Fibroblast of villous mesenchyme (primary cell): Measurements from ENCODE around the gene ANP32A. TPM values are rescaled to one million over a fixed set of nuclear protein-coding genes. Genes with fewer than 3 reads are reported as not detected.

Experiments
- DNase-seq: peaks from one replicate; pipeline ENCODE4 v3.0.0-alpha.2; 2010; ENCODE audit warnings: low read depth
- H3K4me3 ChIP-seq: 2 replicates; pipeline ENCODE4 v1.5.1; 2011; ENCODE audit warnings: low read depth, mild to moderate bottlenecking, low read length
- total RNA-seq: library from RNA; depleted of rRNA; stranded (reverse); fragments of >200 nt; gene quantifications from 2 replicates; pipeline ENCODE4 v1.2.3, GENCODE V29; 2012
- TF ChIP-seq, protein P1 (sequence below): IDR thresholded peaks from 2 replicates; pipeline ENCODE4 v1.5.1; 2012; ENCODE audit warnings: low read depth, mild to moderate bottlenecking, low read length; ENCODE audit not compliant: insufficient read depth

ANP32A gene
- total RNA-seq, 1 donor: 38.0 TPM

DNA sequence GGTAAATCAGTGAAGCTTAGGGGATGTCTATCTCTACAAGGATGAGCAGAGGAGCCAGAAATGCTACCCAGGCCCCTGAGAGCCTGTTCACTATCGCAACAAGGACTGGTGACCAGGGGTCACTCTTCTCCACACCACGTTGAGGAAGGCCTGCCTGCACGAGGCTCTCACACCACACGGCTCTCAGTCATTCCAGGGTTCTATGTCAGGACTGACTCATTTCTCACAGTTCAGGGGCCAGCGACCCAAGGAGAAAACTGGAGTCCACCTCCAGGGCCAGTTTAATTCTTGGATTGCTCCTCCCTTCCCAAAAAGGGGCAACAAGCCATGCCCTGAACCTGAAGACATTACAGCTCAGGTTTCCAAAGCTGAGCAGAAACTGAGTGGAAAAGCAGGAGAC is 33.9 kb downstream of the ANP32A start:
- no peak for DNase-seq
- no peak overlapping the region for H3K4me3 ChIP-seq
- TF ChIP-seq, protein P1, sequence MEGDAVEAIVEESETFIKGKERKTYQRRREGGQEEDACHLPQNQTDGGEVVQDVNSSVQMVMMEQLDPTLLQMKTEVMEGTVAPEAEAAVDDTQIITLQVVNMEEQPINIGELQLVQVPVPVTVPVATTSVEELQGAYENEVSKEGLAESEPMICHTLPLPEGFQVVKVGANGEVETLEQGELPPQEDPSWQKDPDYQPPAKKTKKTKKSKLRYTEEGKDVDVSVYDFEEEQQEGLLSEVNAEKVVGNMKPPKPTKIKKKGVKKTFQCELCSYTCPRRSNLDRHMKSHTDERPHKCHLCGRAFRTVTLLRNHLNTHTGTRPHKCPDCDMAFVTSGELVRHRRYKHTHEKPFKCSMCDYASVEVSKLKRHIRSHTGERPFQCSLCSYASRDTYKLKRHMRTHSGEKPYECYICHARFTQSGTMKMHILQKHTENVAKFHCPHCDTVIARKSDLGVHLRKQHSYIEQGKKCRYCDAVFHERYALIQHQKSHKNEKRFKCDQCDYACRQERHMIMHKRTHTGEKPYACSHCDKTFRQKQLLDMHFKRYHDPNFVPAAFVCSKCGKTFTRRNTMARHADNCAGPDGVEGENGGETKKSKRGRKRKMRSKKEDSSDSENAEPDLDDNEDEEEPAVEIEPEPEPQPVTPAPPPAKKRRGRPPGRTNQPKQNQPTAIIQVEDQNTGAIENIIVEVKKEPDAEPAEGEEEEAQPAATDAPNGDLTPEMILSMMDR: no peak

DNA sequence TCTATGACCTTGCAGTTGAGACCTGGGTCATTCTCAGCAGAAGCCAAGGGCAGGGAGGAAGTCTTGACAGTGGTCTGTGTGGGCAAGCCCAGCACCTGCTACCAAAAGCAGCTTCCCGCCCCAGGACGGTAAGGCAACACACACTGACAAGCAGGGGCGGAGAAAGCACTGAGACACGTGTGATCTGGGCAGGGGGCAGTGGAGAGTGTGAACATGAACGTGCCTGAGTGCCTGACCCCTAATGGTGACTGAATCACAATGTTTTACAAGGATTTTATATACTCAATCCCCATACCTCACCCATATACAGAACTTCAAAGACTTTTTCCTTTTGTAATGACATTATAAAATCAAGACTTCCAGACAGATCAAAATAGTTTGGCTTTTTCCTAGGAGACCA is 35.2 kb downstream of the ANP32A start:
- no peak for DNase-seq
- H3K4me3 ChIP-seq: no peak overlapping the region
- TF ChIP-seq, protein P1: no peak

- TF ChIP-seq, protein P1: no peak
- no peak for DNase-seq
- no peak overlapping the region for H3K4me3 ChIP-seq
These were observed 36.5 kb downstream of the ANP32A start for GRCh38 chr15:68784206-68784605.

DNA sequence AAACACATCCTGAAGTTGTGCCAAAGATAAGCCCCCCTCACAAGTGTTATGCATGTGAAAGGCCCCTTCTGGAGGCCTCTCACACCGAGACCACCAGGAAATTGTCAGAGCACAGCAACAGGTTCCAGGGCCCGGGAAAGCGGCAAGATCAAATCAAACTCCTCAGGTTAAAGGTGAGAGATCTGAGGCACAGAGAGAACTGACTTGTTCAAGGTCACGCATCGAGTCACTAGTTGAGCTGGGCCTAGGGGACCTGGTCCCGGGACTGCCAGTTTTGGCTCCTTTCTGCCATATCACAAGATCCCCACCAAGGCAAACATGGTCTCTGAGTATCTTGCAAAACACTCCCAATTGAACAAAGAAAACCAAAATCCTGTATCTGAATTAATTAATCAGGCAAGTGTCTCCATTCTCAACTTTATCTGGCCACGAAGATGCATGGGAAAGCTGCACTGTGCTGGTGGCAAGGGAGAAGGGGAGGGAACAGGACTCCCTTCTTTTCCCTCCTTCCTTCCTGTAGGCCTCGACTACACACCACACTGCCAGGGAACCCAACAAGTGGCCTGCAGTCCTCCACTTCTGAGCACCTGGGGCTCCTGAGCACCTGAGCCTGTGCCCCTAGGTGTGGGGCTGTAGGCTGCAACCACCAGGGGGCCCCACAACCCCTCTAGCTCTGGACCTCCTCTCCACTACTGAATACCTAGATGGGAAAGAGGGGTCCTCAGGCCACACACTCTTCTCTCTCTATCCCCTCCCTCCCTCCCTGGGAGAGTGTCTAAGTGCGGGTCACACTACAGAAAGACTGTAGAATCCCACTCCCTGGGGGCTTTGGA is 37.3 kb downstream of the ANP32A start:
- TF ChIP-seq, protein P1: peak; percentile 64
- no peak for DNase-seq
- H3K4me3 ChIP-seq: no peak overlapping the region

- TF ChIP-seq, protein P1: no peak
- no peak for DNase-seq
- H3K4me3 ChIP-seq: no peak overlapping the region
These were observed 38.0 kb downstream of the ANP32A start for GRCh38 chr15:68782589-68783161.

GRCh38 chr15:68781766-68782588 is 38.7 kb downstream of the ANP32A start:
- no peak for DNase-seq
- TF ChIP-seq, protein P1: no peak
- no peak overlapping the region for H3K4me3 ChIP-seq
